GM13977 (cell line): ENCODE data around the gene TEX101.

Experiments used
- DNase-seq: peaks from one replicate; pipeline ENCODE4 v3.0.0; 2012; ENCODE audit warnings: low spot score
- in situ Hi-C: fragments of 300-500 bp; cut with MboI; formaldehyde crosslinking; loops from one replicate; pipeline ENCODE4 v1.12.0; 2022; ENCODE audit warnings: low sequenced_read_pairs, low pct_unique_long_range_greater_than_20kb, mixed read lengths, inconsistent platforms; ENCODE audit not compliant: unreplicated experiment
- TF ChIP-seq, protein P1 (sequence below): IDR thresholded peaks from 2 replicates; pipeline ENCODE4 v1.5.1; 2012; ENCODE audit warnings: mild to moderate bottlenecking, control low read depth; ENCODE audit not compliant: insufficient read depth; ENCODE audit errors: extremely low read depth, missing control alignments

The TEX101 gene

DNA sequence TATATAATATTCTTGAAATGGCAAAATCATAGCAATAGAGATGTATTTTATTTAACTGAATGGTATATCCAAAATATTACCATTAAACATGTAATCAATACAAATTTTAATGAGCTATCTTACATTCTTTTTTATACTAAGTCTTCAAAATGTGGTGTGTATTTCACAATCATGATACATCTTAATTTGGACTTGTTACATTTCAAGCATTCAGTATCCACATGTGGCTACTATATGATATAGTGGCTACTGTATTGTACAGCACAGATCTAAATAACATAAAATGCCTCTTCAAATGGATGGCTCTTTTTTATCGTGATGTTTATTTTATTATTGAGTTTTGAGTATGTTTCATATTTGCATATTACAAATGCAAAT is 8.0 kb downstream of the TEX101 start:
- TF ChIP-seq, protein P1, sequence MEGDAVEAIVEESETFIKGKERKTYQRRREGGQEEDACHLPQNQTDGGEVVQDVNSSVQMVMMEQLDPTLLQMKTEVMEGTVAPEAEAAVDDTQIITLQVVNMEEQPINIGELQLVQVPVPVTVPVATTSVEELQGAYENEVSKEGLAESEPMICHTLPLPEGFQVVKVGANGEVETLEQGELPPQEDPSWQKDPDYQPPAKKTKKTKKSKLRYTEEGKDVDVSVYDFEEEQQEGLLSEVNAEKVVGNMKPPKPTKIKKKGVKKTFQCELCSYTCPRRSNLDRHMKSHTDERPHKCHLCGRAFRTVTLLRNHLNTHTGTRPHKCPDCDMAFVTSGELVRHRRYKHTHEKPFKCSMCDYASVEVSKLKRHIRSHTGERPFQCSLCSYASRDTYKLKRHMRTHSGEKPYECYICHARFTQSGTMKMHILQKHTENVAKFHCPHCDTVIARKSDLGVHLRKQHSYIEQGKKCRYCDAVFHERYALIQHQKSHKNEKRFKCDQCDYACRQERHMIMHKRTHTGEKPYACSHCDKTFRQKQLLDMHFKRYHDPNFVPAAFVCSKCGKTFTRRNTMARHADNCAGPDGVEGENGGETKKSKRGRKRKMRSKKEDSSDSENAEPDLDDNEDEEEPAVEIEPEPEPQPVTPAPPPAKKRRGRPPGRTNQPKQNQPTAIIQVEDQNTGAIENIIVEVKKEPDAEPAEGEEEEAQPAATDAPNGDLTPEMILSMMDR = no peak
- in situ Hi-C loops = no loop called here

DNA sequence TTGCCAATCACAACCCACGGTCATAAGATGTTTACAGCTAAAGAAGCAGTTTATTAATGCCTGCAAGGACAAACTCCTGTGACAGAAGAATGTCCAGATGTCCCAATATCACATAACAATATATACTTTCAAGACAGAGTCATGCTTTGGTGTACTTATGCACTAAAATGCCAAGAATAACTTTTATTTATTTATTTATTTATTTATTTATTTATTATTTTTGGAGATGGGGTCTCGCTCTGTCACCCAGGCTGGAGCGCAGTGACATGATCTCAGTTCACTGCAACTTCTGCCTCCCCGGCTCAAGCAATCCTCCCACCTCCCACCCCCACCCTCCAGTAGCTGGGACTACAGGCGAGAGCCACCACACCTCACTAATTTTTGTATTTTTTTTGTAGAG is 9.1 kb downstream of the TEX101 start:
- TF ChIP-seq, protein P1 = no peak
- in situ Hi-C loops = no loop called here
- DNase-seq = no peak

More for the DNA sequence above, 8.0 kb downstream of the TEX101 start:
- DNase-seq = no peak

DNA sequence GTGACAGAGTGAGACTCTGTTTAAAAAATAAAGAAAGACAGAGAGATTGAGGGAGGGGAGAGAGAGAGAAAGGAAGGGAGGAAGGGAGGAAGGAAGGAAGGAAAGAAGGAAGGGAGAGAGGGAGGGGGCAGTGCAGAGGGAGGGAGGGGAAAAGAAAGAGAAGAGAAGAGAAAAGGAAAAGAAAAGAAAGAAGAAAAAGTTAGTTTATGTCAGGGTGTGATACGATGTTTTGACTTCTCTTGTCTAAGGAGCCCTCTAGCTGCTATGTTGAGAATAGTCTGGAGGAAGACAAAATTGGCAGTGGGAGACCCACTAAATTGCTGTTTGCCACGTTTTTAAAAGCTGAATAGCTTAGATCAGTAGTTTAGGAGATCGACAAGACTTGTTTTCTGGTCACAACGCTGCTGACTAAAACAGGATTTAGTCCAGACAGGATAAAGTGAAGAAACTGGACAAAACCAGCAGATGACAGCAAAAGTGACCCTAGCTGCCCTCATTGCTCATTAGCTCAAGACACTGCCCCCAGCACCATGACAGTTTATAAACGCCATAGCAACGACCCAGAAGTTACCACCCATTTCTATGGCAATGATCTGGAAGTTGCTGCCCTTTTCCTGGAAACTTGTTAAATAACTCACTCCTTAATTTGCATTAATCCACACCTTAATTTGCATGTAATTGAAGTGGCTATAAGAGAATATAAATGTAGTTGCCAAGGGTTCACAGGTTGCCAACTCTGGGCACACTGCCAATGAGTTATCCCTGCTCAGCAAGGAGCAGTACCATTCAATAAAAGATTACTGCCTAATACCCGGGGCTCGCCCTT is 11.1 kb downstream of the TEX101 start:
- DNase-seq = no peak
- in situ Hi-C loops = no loop called here
- TF ChIP-seq, protein P1 = peak; percentile 31

DNA sequence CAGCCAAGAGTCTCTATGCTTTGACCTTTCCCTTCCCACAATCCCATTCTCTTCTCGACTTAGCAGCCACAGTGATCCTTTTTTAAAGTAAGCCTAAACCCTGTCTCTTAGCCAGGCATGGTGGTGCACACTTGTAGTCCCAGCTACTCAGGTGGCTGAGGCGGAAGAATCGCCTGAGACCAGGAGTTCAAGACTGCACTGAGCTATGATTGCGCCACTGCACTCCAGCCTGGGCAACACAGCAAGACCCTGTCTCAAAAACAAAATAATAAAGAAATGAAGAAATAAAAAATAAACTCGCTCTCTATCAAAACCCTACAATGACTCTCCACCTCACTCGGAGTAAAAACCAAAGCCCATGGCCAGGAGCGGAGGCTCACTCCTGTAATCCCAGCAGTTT is 14.7 kb downstream of the TEX101 start:
- TF ChIP-seq, protein P1 = no peak
- no peak for DNase-seq
- in situ Hi-C loops = no loop called here

DNA sequence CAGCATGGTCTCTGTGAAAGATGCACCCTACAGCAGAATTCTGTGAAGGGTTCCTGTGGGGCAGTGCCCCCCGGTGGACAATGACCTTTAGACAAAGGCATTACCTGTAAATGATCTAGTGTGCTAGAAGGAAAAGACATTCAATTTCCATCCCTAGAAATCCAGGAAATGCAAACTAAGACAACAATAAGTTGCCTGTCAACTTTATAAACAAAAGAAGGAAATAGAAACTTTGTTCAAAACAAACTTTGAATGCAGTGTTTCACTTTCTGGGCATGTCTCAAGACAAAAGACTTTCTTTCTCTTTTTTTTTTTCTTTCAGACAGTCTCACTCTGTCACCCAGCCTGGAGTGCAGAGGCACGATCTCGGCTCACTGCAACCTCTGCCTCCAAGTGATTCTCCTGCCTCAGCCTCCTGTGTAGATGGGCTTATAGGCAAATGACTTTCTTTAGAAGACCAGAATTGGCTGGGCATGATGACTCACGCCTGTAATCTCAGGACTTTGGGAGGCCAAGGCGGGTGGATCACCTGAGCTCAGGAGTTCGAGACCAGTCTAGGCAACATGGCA is 15.5 kb downstream of the TEX101 start:
- DNase-seq = no peak
- in situ Hi-C loops = no loop called here
- TF ChIP-seq, protein P1 = peak; percentile 25

DNA sequence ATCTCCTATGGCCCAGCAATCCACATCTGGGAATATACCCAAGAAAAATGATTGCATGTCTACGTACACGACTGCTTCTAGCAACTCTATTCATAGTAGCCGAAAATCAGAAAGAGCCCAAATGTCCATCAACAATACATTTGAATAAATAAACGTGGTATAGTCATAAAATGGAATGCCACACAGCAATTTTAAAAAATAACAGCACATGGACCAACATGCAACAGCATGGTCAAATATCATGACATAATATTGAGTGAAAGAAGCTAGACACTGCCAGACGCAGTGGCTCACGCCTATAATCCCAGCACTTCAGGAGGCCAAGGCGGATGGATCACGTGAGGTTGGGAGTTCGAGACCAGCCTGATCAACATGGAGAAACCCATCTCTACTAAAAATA is 16.3 kb downstream of the TEX101 start:
- in situ Hi-C loops = no loop called here
- no peak for DNase-seq
- TF ChIP-seq, protein P1 = no peak
